Lower leg skin (tissue), 4 donors: ENCODE data around the gene ADAM17. TPM values are rescaled to one million over a fixed set of nuclear protein-coding genes. Genes with fewer than 3 reads are reported as not detected.

Source experiments
- DNase-seq, 2 donors: peaks; one replicate each; pipeline ENCODE4 v3.0.0-alpha.2; 2019; ENCODE audit warnings: low spot score in 2 of 2
- H3K4me3 ChIP-seq: fragments of 200-600 bp; sonication (generic); 2 replicates; pipeline ENCODE4 v1.5.1; 2017; ENCODE audit warnings: mild to moderate bottlenecking, low read depth; ENCODE audit not compliant: poor library complexity, severe bottlenecking
- POLR2A ChIP-seq, 2 donors: fragments of 450-650 bp; IDR thresholded peaks; one replicate each; pipeline ENCODE4 v1.6.1; 2016 to 2017; ENCODE audit warnings: antibody characterized with exemption in 2 of 2, mild to moderate bottlenecking in 1 of 2, moderate library complexity in 1 of 2
- WGBS, 2 donors: methylation state at CpG; one replicate each; pipeline ENCODE4 v1.1.5; 2018; 5-methylcytosine and 5-hydroxymethylcytosine counted together
- intact Hi-C: fragments of 100-400 bp; cut with DNase I; formaldehyde crosslinking; loops from one replicate; pipeline ENCODE4 v1.15.0; 2023; ENCODE audit warnings: low total_unique reads
- total RNA-seq, 4 donors: library from RNA; depleted of rRNA; stranded (reverse); fragments of >200 nt; gene quantifications; one replicate each; pipeline ENCODE4 v1.1.0, GENCODE V29; 2016
- TF ChIP-seq, protein P1 (sequence below), 3 donors: fragments of 450-650 bp; IDR thresholded peaks; one replicate each; pipeline ENCODE4 v1.5.1; 2016; ENCODE audit warnings: antibody characterized with exemption in 3 of 3, mild to moderate bottlenecking in 3 of 3, moderate library complexity in 2 of 3

Gene ADAM17
- total RNA-seq, 4 donors from 2014 or later, result 23.0 to 29.8 (median 27.5) TPM

DNA sequence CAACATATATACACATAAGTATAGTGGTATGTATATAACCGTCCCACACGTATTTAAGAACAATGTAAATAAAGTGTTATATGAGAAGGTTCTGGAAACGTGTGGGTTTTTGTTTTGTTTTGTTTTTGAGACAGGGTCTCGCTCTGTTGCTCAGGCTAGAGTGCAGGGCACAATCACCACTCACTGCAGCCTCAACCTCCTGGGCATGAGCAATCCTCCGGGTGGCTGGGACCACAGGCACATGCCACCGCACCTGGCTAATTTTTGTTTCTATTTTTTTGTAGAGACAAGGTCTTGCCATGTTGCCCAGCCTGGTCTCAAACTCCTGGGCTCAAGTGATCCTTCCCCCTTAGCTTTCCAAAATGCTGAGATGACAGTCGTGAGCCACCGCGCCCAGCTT, 6.2 kb downstream of the ADAM17 start:
- H3K4me3 ChIP-seq, result no peak overlapping the region
- DNase-seq, result peak in 1 of 2 donors; percentile 61
- 87 to 93% methylated on average over 9 of the region's 9 CpGs for WGBS, 2 donors
- intact Hi-C loops, result no loop called here
- TF ChIP-seq, protein P1, sequence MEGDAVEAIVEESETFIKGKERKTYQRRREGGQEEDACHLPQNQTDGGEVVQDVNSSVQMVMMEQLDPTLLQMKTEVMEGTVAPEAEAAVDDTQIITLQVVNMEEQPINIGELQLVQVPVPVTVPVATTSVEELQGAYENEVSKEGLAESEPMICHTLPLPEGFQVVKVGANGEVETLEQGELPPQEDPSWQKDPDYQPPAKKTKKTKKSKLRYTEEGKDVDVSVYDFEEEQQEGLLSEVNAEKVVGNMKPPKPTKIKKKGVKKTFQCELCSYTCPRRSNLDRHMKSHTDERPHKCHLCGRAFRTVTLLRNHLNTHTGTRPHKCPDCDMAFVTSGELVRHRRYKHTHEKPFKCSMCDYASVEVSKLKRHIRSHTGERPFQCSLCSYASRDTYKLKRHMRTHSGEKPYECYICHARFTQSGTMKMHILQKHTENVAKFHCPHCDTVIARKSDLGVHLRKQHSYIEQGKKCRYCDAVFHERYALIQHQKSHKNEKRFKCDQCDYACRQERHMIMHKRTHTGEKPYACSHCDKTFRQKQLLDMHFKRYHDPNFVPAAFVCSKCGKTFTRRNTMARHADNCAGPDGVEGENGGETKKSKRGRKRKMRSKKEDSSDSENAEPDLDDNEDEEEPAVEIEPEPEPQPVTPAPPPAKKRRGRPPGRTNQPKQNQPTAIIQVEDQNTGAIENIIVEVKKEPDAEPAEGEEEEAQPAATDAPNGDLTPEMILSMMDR (IDR thresholded peaks at IDR 0.05), result no peak
- TF ChIP-seq POLR2A (IDR thresholded peaks at IDR 0.05), result no peak

DNA sequence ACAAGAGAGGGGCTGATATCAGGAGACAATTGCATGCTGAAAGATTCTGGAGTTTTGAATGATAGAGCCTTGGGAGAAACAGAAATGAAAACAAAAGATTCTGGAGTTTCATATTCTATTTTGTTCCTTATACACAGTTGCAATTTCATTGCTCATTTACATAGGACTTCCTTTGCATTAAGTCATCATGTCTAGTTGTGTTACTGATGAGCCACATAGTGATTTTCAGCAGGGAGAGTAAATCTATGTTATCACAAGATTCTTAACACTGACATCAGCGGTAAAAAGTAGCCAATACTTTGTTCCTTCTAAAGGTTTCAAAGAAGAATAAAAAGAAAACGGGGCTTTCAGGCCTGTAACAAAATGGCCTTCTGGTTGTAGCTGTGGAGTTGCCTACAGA, 7.1 kb downstream of the ADAM17 start:
- WGBS, 2 donors, result 74 to 81% methylated on average over 2 of the region's 2 CpGs
- intact Hi-C loops, result no loop called here

DNA sequence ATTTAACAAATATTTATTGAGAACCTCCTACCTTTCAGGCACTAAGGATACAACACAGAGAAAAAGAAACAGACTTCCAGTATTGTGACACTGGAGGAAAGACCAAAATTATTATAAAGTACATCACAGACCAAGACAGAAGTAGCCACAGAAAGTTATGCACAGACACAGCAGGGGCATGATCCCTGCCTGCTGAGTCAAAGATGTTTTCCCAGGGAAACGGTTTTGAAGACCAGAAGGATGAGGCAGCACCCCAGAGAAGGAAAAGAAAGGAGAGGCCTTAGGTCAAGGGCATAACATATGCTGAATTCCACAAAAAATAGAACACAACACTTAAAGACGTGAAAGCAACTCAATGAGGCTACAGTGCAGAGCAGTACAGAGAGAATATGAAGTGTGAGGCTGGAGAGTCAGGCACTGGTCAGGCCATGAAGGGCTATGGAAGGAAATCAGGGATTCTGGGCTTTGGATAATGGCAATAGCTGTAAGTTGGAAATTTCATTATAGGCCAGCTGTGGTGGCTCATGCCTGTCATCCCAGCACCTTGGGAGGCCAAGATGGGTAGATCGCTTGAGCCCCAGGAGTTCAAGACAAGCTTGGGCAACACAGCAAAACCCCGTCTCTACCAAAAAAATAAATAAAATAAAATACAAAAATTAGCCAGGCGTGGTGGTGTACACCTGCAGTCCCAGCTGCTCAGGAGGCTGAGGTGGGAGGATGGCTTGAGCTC, 8.2 kb downstream of the ADAM17 start:
- intact Hi-C loops, result no loop called here
- 85 to 88% methylated on average over 5 of the region's 5 CpGs for whole genome bisulfite sequencing, 2 donors
- no peak for TF ChIP-seq POLR2A (IDR thresholded peaks at IDR 0.05)
- TF ChIP-seq, protein P1 (IDR thresholded peaks at IDR 0.05), result no peak
- no peak overlapping the region for H3K4me3 ChIP-seq
- DNase-seq, result peak in 1 of 2 donors; percentile 62

More for the DNA sequence above, 7.1 kb downstream of the ADAM17 start:
- TF ChIP-seq, protein P1 (IDR thresholded peaks at IDR 0.05), result no peak
- no peak for TF ChIP-seq POLR2A (IDR thresholded peaks at IDR 0.05)
- no peak for DNase-seq
- no peak overlapping the region for H3K4me3 ChIP-seq

DNA sequence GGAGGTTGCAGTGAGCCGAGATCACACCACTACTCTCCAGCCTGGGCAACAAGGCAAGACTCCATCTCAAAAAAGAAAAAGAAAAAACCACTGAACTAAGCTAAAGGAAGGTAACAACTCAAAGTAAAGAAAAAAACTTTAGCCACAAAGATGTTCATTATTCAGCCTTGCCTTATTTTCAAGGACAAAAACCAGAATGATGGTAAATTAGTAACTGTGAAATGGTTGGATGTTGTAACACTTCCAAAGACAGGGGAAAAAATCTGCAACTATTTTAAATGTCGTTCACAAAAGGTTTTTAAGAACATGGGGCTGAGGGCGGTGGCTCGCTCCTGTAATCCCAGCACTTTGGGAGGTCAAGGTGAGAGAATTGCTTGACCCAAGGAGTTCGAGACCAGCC, 10.1 kb downstream of the ADAM17 start:
- DNase-seq, result peak in 1 of 2 donors; percentile 66
- intact Hi-C loops, result no loop called here
- no peak overlapping the region for H3K4me3 ChIP-seq
- TF ChIP-seq, protein P1 (IDR thresholded peaks at IDR 0.05), result no peak
- TF ChIP-seq POLR2A (IDR thresholded peaks at IDR 0.05), result no peak
- 84 to 86% methylated on average over 5 of the region's 5 CpGs for WGBS, 2 donors

DNA sequence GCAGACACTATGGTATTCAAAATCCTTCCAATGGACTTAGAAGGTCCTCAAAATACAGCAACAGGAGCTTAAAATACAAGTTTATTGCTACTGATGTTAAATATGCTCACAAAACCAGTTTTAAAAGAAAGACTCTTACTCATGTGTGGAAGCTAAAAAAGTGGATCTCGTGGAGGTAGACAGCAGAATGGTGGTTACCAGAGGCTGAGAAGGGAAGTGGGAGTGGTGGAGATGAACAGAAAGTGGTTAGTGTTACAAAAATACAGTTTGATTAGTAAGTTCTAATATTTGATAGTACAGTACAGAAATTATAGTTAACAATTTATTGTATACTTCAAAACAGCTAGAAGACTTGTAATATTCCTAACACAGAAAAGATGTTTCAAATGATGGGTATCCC, 12.1 kb downstream of the ADAM17 start:
- DNase-seq, result no peak
- intact Hi-C loops, result no loop called here
- TF ChIP-seq, protein P1 (IDR thresholded peaks at IDR 0.05), result no peak
- TF ChIP-seq POLR2A (IDR thresholded peaks at IDR 0.05), result no peak
- WGBS, 2 donors, result 44 to 52% methylated on average over 1 of the region's 1 CpG
- H3K4me3 ChIP-seq, result no peak overlapping the region

DNA sequence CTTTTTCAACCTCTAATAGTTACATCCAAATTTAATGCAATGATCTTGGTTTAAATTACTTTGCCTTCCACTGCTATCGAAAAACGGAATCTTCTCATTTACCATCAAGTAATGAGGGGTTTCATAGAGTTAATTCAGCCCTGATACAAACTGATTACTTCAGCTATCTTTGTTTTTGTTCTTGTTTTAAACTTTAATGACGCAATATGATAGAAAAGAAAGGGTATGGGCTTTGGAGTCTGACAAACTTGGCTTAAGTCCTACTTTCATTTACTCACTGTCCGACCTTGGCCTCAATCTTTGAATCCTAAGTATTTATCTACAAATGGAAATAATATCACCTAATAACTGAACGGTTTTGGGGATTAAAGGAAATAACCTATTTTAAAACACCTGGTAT, 16.1 kb downstream of the ADAM17 start:
- TF ChIP-seq POLR2A (IDR thresholded peaks at IDR 0.05), result no peak
- TF ChIP-seq, protein P1 (IDR thresholded peaks at IDR 0.05), result no peak
- DNase-seq, result no peak
- no peak overlapping the region for H3K4me3 ChIP-seq
- intact Hi-C loops, result no loop called here
- 71 to 74% methylated on average over 5 of the region's 5 CpGs for WGBS, 2 donors
